ENCODE measurements around the gene MCF2L. TPM values are rescaled to one million over a fixed set of nuclear protein-coding genes. Genes with fewer than 3 reads are reported as not detected.

MCF2L gene
- total and polyA plus RNA-seq, 12 donors: 29.6 to 99.8 (median 45.3) TPM

DNA sequence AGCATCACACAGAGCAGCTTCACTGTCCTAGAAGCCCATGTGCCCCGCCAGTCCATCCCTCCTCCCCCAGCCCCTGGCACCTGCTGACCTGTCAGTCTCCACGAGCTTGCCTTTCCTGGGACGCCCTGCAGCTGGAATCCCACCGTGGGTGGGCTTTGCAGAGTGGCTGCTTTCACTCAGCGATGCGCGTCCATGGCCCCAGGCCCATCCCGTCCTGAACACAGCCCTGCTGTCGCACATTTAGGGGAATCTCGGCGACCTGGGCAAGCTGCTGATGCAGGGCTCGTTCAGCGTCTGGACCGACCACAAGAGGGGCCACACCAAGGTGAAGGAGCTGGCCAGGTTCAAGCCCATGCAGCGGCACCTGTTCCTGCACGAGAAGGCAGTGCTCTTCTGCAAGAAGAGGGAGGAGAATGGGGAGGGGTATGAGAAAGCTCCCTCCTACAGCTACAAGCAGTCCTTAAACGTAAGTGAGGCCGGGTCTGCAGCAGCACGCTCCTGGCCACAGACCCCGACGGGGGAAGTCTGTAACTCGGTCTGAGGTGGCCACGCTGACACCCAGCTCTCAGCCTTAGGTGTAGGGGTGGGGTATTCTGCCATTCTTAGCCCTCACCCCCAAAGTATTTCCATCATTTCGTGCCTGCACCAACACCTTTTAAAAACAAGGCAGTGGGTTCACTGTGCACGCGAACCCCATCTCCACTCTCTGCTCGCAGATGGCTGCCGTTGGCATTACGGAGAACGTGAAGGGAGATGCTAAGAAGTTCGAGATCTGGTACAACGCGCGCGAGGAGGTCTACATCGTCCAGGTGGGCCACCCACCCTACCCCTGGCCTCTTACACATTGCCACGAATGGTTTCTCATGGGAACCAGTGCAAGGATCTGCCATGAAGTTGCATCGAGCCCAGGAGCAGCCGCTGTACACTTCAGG lies 118.2 kb downstream of the MCF2L start:
- TF ChIP-seq, protein P1, sequence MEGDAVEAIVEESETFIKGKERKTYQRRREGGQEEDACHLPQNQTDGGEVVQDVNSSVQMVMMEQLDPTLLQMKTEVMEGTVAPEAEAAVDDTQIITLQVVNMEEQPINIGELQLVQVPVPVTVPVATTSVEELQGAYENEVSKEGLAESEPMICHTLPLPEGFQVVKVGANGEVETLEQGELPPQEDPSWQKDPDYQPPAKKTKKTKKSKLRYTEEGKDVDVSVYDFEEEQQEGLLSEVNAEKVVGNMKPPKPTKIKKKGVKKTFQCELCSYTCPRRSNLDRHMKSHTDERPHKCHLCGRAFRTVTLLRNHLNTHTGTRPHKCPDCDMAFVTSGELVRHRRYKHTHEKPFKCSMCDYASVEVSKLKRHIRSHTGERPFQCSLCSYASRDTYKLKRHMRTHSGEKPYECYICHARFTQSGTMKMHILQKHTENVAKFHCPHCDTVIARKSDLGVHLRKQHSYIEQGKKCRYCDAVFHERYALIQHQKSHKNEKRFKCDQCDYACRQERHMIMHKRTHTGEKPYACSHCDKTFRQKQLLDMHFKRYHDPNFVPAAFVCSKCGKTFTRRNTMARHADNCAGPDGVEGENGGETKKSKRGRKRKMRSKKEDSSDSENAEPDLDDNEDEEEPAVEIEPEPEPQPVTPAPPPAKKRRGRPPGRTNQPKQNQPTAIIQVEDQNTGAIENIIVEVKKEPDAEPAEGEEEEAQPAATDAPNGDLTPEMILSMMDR (IDR thresholded peaks at IDR 0.05): no peak
- intact Hi-C loops (cut with DNase I): no loop called here
- WGBS, 2 donors: 90 to 93% methylated on average over 39 of the region's 39 CpGs
- no peak overlapping the region for H3K4me3 ChIP-seq
- H3K9me3 ChIP-seq: no peaks in the 10 kb centered on the region
- DNase-seq (no peak), ATAC-seq (no peak)
- peaks cover 0 to 12% (median 0%) of the 10 kb centered on the region in 9 donors for H3K4me1 ChIP-seq
- no peaks in the 10 kb centered on the region for H3K27me3 ChIP-seq
- H3K27ac ChIP-seq: no peak overlapping the region
- H3K36me3 ChIP-seq: peaks cover 0 to 89% (median 4%) of the 10 kb centered on the region in 9 donors

DNA sequence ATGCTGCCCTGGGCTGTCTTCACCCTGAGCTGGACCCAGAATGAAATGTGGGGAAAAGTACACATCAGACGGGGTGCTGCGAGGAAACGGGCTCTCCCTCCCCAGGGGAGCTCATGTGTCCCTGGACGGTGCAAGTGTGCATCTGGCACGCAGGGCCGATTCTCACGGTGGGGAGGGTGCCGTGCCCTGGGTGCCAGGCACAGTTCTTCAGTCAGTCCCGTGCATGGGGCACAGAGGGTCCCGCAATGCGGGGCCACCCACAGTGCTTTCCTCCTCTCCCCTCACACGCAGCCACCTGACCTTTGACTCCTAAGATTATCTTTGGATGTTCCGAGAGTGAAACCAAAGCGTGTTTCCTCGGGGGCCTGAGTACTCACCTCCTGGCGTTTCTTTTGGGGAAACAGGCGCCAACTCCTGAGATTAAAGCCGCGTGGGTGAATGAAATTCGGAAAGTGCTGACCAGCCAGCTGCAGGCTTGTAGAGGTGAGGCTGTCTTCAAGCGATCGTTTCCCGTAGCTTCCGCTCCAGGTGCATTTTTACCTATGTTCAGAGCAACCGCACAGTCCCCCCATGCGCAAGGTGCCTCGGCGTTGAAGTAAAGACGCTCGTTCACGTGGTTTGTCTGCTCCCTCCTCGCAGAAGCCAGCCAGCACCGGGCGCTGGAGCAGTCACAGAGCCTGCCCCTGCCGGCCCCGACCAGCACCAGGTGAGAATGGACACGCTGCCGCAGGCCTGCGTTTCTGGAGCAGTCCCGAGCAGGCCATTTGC lies 119.1 kb downstream of the MCF2L start:
- H3K27ac ChIP-seq: no peak overlapping the region
- 90 to 94% methylated on average over 40 of the region's 40 CpGs for WGBS, 2 donors
- H3K36me3 ChIP-seq: peaks cover 0 to 81% (median 4%) of the 10 kb centered on the region in 9 donors
- H3K4me1 ChIP-seq: peaks cover 0 to 10% (median 0%) of the 10 kb centered on the region in 9 donors
- intact Hi-C loops (cut with DNase I): no loop called here
- no peaks in the 10 kb centered on the region for H3K27me3 ChIP-seq
- TF ChIP-seq, protein P1 (IDR thresholded peaks at IDR 0.05): no peak
- no peak overlapping the region for H3K4me3 ChIP-seq
- H3K9me3 ChIP-seq: no peaks in the 10 kb centered on the region
- DNase-seq (no peak), ATAC-seq (no peak)

DNA sequence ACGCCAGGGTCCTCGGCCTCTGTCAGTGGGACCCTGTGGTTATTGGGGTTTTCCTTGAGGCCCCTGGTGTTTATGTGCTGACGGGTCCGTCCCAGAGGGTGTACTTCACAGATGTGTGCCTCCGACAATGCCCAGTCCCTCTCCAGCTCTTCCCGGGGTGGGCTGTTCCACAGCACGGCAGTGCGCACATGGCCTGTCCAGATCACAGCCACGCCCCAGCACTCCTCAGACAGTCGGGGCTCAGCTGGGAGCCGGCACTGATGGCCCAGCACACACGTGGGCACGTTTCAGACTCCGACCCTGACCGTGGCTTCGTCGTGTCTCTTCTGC lies 119.6 kb downstream of the MCF2L start:
- DNase-seq (no peak), ATAC-seq (no peak)
- Histone ChIP-seq H3K36me3 (peaks cover 0 to 75% (median 4%) of the 10 kb centered on the region in 9 donors), H3K27ac (no peak overlapping the region), H3K9me3 (no peaks in the 10 kb centered on the region), H3K4me3 (no peak overlapping the region), H3K4me1 (peaks cover 0 to 4% (median 0%) of the 10 kb centered on the region in 9 donors), H3K27me3 (no peaks in the 10 kb centered on the region)
- TF ChIP-seq, protein P1 (IDR thresholded peaks at IDR 0.05): no peak
- 89 to 90% methylated on average over 17 of the region's 17 CpGs for WGBS, 2 donors
- intact Hi-C loops (cut with DNase I): no loop called here

DNA sequence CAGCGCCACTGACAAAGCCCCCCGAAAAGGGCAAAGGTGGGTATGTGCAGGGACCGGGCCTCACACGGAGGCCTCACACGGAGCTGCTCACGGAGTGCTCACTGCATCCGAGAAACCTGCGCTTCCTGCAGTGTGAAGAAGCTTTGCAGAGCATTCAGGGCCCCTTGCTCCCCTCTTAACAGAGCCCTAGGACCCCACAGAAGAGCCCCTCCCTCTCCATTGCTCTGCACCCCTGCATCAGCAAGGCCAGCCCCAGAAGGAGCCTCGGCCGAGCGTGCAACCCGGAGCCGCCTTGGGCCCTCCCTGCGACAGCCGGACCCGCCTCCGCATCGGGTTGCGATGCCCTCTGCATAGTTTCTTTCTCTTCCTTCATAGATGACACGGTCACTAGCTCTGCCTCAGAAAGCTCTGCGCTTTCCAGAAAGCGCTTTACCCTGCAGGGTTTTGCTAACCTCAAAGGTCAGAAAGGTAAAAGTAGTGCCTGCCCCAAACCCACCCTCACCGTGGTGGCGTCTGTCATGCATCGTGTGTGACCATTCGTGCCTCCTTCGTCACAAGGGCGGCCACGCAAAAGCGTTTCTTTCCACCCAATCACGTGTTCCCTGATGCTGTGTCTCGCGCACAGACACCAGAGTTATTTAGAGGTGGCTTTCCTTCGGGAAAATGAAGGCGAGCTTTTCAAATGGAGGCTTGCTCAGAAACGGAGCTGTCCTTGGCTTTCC lies 120.8 kb downstream of the MCF2L start:
- no peaks in the 10 kb centered on the region for H3K4me1 ChIP-seq
- H3K27me3 ChIP-seq: no peaks in the 10 kb centered on the region
- intact Hi-C loops (cut with DNase I): no loop called here
- TF ChIP-seq, protein P1 (IDR thresholded peaks at IDR 0.05): no peak
- no peak for DNase-seq
- no peak for ATAC-seq
- no peaks in the 10 kb centered on the region for H3K9me3 ChIP-seq
- 83 to 88% methylated on average over 36 of the region's 36 CpGs for WGBS, 2 donors
- H3K36me3 ChIP-seq: peaks cover 0 to 72% (median 4%) of the 10 kb centered on the region in 9 donors
- no peak overlapping the region for H3K27ac ChIP-seq
- H3K4me3 ChIP-seq: no peak overlapping the region
